Medulla oblongata (tissue), 1 donor: ENCODE results near the gene TMEM63B.
"Not testable (repeated sequence)": the region's sequence is repeated elsewhere in the genome, so short reads cannot be mapped to it uniquely, and the experiment has no call there.

Source experiments
- DNase-seq: peaks from one replicate; pipeline ENCODE4 v3.0.0-alpha.2; 2015; ENCODE audit errors: extremely low spot score

Gene TMEM63B

DNA sequence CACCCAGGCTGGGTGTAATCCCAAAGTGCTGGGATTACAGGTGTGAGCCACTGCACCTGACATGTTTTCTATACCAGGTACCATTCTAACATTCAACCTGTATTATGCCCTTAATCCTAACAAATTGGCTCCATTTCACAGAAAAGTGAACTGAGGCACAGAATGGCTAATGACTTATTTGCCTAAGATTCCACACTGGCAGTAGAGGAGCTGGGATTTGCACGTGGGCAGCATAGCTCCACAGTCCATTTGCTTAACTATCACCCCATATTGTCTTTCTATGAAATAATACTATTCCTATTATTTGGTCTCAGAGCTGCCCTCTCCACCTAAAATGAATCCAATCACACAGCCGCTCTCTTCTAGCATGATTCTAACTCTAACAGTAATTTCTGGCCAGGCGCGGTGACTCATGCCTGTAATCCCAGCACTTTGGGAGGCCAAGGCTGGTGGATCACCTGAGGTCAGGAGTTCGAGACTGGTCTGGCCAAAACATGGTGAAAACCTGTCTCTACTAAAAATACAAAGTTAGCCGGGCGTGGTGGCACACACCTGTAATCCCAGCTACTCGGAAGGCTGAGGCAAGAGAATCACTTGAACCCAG, 66.1 kb downstream of the TMEM63B start:
- DNase-seq = no peak

- no peak for DNase-seq
Observed at GRCh38 chr6:44194326-44194725, 67.0 kb downstream of the TMEM63B start.

GRCh38 chr6:44196351-44196750, 69.0 kb downstream of the TMEM63B start:
- not testable (repeated sequence) for DNase-seq

DNA sequence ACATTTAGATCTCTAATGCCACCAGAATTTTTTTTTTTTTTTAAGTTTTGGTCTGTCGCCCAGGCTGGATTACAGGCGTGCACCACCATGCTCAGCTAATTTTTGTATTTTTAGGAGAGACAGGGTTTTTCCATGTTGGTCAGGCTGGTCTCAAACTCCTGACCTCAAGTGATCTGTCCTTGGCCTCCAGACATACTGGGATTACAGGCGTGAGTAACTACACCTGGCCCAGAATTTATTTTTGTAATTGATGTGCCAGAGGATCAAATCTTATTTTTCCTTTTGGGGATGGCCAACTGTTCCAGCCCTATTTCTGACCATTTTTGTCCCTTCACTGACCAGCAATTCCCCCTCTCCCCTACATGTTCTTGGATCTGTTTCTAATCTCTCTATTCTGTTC, 71.3 kb downstream of the TMEM63B start:
- DNase-seq = no peak

DNA sequence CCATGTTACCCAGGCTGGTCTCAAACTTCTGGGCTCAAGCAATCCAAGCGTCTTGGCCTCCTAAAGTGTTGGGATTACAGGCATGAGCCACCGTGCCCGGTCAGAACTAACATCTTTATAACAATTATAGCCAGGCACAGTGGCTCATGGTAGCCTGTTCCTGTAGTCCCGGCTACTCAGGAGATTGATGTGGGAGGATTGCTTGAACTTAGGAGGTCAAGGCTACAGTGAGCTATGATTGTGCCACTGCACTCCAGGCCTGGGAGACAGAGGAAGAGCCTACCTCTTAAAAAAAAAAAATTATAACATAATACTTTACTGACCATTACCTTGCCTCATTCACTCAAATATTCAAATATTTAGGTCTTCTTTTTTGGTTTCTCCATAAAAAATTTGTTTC, 72.5 kb downstream of the TMEM63B start:
- no peak for DNase-seq

GRCh38 chr6:44201200-44201599, 73.8 kb downstream of the TMEM63B start:
- no peak for DNase-seq

DNA sequence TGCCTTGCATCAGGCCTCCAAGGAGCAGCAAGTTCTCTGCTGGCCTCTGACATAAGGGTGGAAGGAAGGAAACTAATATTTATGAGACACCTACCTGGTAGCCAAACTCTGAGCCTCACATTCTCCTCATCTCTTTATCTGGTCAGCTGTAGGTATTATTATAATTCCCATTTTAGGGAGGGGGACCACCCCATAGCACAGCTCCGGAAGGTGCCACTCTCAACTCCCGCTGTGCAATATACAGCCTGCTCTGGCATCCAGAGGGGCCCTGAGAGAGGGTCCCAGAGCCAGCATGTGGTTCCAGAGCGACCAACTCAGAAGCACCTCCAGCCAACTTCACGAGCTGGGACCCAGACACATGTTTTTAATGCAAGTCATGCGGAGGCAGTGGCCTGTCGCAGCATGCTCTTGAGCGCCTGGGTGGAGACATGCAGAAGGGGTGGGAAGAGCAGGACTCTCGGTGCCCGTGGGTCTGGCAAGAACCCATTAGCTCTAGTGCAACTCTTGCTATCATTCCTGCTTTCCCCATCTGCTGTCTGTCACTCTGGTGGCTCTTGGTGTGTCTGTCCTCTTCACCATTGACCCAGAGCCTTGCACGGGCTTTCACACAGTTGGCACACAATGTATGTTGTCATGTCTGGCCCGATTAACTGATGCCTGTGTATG, 74.4 kb downstream of the TMEM63B start:
- DNase-seq = no peak

DNA sequence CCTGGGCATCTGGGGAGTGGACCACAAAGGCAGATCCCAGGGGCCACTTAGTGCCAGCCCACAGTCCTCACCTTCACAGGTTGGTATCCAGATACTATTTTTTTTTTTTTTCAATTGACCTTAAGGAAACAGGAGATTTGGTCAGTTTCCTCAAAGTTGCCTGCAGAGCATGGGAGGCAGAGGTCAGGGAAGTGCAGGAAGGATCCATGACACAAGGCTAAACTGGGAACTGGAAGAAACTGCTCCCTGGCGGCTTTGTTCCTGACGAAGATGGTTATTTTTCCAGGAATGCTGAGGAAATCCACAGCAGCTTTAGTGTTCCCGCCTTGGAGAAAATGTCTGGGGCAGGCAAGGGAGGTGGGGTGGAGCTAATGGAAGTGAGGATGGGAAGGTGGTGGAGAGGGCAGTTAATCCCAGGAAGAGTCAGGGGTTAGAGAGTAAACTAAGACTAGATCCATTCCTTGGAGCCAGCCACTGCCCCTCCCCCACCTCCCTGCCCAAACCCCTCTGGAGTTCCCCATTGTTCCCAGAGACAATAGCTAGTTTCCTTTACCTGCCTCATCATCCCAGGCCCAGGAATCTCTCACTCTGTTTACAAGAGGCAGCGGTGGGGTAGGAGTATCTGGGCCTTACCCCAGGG, 75.1 kb downstream of the TMEM63B start:
- DNase-seq = no peak

GRCh38 chr6:44202972-44203750, 75.8 kb downstream of the TMEM63B start:
- no peak for DNase-seq

- no peak for DNase-seq
Observed at GRCh38 chr6:44203955-44204354, 76.6 kb downstream of the TMEM63B start.
